C4-2B (cell line): Measurements from ENCODE around the gene BTBD6.

ENCODE experiments used
- H3K27ac ChIP-seq: fragments of 450-650 bp; 2 replicates; pipeline ENCODE4 v1.5.1; 2017
- ZFX ChIP-seq: fragments of 450-650 bp; IDR thresholded peaks from 2 replicates; pipeline ENCODE4 v1.6.1; 2017
- TF ChIP-seq, protein P1 (sequence below): fragments of 450-650 bp; conservative IDR thresholded peaks from 2 replicates; pipeline ENCODE4 v1.5.1; 2017; ENCODE audit warnings: mild to moderate bottlenecking

Gene BTBD6

DNA sequence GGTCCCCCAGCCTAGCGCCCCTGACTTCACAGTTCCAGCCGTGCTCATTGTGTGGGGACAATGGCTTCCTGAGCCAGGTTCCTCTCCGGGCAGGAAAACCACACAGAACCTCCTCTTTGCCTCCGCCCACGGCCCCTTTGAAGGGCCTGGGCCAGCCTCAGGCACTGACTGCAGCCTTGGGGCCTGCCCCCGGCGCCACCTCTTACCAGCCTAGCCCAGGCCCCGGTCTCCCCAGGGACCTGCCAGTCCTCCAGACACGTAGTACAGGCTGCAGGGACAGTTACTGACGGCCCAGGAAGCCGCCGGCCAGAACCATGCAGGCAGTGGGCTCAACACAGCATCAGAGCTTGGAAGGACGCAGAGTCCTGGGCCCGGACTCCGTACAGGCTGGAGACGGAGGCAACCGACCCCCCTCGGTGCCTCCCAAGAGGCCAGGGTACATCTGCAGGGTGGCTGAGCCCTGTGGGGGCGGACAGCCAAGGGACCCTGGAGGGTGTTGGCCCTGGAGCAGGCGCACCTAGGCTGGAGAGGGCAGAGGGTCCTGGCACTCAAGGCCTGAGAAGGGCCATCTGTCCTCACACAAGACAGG, 46.3 kb upstream of the BTBD6 start:
- TF ChIP-seq ZFX: no peak
- TF ChIP-seq, protein P1, sequence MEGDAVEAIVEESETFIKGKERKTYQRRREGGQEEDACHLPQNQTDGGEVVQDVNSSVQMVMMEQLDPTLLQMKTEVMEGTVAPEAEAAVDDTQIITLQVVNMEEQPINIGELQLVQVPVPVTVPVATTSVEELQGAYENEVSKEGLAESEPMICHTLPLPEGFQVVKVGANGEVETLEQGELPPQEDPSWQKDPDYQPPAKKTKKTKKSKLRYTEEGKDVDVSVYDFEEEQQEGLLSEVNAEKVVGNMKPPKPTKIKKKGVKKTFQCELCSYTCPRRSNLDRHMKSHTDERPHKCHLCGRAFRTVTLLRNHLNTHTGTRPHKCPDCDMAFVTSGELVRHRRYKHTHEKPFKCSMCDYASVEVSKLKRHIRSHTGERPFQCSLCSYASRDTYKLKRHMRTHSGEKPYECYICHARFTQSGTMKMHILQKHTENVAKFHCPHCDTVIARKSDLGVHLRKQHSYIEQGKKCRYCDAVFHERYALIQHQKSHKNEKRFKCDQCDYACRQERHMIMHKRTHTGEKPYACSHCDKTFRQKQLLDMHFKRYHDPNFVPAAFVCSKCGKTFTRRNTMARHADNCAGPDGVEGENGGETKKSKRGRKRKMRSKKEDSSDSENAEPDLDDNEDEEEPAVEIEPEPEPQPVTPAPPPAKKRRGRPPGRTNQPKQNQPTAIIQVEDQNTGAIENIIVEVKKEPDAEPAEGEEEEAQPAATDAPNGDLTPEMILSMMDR: no peak
- no peak overlapping the region for H3K27ac ChIP-seq

- H3K27ac ChIP-seq: no peak overlapping the region
- TF ChIP-seq ZFX: no peak
- TF ChIP-seq, protein P1: peak; percentile 97
Measured at GRCh38 chr14:105203057-105203531, 45.2 kb upstream of the BTBD6 start.

DNA sequence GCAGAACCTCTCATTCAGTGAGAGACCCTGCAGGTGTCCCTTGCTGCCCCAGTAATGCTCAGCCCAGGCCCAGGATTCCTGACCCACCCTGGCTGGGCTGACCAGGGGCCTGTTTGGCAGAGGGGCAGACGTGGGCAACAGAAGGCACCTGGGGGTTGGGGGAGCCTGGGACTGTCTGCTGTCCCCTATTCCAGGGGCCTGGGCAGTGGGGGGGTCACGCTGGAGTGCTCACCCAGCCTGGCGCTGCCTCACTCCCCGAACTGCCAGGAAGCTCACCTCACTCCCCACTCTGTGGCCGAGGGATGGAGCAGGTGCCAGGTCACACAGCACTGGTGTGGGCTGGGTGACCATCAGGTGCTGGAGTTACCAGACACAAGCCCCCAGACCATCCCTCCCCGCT, 44.6 kb upstream of the BTBD6 start:
- TF ChIP-seq ZFX: no peak
- TF ChIP-seq, protein P1: no peak
- H3K27ac ChIP-seq: no peak overlapping the region

DNA sequence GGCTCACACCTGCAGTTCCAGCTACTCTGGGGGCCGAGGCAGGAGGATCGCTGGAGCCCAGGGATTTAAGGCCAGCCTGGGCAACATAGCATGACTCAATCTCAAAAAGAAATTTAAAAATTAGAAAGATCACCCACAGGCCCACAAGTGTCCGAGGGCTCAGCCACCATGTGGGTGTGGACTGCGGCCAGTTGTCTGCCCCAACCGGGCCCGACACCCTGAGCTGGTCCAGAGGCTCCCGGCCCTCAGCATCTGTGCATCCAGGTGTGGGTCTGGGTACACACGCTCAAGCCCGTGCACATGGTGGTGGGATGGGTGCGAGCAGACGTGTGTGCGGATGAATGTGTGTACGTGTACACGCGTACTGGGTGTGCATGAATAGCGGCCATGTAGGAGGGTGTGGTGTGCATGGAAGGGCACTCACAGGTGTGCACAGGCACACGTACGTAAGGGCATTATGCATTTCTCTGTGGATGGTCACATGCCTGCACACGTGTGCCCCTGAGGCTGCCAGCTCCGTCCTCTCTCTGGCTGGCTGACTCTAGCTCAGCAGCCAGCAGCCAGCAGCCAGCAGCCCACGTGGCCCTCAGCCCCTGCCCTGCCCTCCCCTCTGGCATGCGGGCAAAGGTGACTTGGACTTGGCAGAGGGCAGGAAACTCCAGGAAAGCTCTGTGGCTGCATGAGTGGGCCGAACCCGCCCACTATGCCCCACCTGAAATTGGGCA, 44.0 kb upstream of the BTBD6 start:
- TF ChIP-seq, protein P1: no peak
- TF ChIP-seq ZFX: no peak
- H3K27ac ChIP-seq: no peak overlapping the region; the same call in 1 of the 2 replicates

DNA sequence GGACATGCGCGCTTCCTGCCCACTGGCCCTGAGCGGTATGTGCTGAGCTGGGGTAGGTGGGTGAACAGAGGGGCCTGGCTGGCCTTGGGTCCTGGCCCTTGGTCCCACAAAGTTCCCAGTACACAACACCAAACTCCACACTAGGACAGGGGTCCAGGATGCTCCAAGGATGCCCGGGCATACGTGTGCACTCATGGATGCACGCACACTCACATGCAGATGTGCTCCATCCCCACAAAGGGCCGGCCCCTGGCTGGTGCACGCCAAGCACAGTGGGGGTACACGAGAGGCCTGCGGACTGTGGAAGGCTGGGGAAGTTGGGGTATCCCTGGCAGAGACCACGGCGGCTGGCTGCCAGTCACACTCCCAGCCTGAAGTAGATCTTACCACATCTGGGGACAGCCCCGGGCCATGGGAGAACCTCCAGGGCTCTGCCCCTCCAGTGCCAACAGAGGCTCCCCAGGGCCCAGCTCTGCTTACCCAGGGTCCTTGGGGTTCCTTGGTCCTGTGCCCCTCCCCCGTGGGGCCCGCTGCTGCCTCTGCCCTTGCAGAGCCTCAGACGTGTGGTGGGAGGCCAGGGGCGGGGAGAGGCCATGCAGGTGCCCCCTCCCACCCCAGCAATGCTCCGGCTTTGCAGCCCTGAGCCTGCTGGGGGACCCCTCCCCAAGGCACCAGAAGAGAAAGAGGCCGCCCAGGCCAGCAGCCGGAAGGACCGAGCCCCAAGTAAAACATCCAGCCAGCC, 43.2 kb upstream of the BTBD6 start:
- TF ChIP-seq, protein P1: no peak
- no peak for TF ChIP-seq ZFX
- H3K27ac ChIP-seq: no peak overlapping the region; the same call in 1 of the 2 replicates

DNA sequence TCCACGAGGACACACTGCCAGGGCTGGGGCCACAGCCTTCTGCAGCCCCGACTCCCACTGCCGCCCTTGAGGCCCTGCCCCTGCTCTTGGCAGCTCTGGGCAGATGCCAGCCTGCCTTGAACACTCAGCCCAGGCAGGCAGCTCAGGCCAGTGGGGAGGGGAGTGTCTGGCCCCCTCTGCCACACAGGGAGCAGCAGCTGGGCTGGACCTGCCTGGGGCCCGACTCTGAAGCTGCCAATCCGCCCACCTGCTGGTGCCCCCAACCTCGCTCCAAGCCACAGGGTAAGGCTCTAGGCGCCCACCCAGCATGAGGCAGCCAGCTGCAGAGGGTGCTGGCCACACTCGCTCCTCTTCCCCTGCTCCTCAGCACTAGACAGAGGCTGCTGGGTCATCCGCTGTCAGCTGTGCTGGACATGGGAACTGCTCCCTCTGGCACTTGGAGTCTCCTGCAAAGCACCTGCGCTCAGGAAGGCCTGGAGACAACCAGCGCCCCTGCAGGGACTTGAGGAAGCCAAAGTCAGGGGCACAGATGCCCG, 42.6 kb upstream of the BTBD6 start:
- TF ChIP-seq, protein P1: no peak
- no peak for TF ChIP-seq ZFX
- H3K27ac ChIP-seq: no peak overlapping the region

DNA sequence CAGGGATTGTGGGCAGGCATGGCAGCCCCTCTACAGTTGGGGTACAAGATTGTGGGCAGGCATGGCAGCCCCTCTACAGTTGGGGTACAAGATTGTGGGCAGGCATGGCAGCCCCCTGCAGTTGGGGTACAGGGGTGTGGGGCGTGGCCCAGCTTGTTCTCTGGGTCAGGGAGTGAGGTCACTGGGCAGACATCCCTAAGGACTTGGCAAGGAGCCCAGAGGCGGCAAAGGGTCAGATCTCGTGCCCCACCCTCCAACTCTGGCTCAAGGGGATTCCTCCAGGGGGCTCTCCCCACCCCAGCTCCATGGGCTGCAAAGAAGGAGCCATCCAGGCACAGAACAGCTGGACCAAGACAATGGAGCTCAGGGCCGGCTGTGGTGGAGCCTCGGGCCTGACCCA, 41.5 kb upstream of the BTBD6 start:
- TF ChIP-seq, protein P1: no peak
- TF ChIP-seq ZFX: no peak
- no peak overlapping the region for H3K27ac ChIP-seq
